22Rv1 (cell line): Measurements from ENCODE around the gene FASTKD1.

Experiments
- CTCF ChIP-seq: fragments of 450-650 bp; IDR thresholded peaks from 2 replicates; pipeline ENCODE4 v1.5.1; 2017; ENCODE audit warnings: mild to moderate bottlenecking
- ZFX ChIP-seq: fragments of 450-650 bp; IDR thresholded peaks from 2 replicates; pipeline ENCODE4 v1.6.1; 2017; ENCODE audit warnings: antibody characterized with exemption, borderline replicate concordance

- no peak for TF ChIP-seq CTCF
- TF ChIP-seq ZFX = no peak
Observed at GRCh38 chr2:169583518-169583917, 9.9 kb upstream of the FASTKD1 start.
